SK-N-SH (cell line): ENCODE data around the gene CT45A5.

Experiments used
- CHD2 ChIP-seq: fragments of 150-350 bp; IDR thresholded peaks from 2 replicates; pipeline ENCODE4 v1.6.1; 2018; ENCODE audit warnings: low read length; ENCODE audit not compliant: partially characterized antibody
- CTCF ChIP-seq: fragments of 200-600 bp; sonication (generic); IDR thresholded peaks from 2 replicates; pipeline ENCODE4 v1.6.1; 2017; ENCODE audit warnings: antibody characterized with exemption, mild to moderate bottlenecking, moderate library complexity
- EP300 ChIP-seq, 2 experiments: IDR thresholded peaks; 2 replicates each; pipeline versions ENCODE4 v1.4.0 to v1.6.1; 2012; ENCODE audit warnings: borderline replicate concordance in 1 of 2, low read depth in 1 of 2, low read length in 1 of 2
- EZH2phosphoT487 ChIP-seq: fragments of 200-600 bp; sonication (generic); IDR thresholded peaks from 2 replicates; pipeline ENCODE4 v1.6.1; 2017; ENCODE audit warnings: low read depth, mixed run types, mild to moderate bottlenecking, antibody characterized with exemption, moderate library complexity, borderline replicate concordance
- FOSL2 ChIP-seq: IDR thresholded peaks from 2 replicates; pipeline ENCODE4 v1.4.0; 2012; ENCODE audit warnings: low read depth, mild to moderate bottlenecking, moderate library complexity, borderline replicate concordance
- GABPA ChIP-seq: IDR thresholded peaks from 2 replicates; pipeline ENCODE4 v1.4.0; 2012; ENCODE audit warnings: low read depth, mild to moderate bottlenecking
- IRF3 ChIP-seq: fragments of 150-350 bp; IDR thresholded peaks from 2 replicates; pipeline ENCODE4 v1.6.1; 2016; ENCODE audit warnings: mild to moderate bottlenecking, low read depth, low read length
- NFIC ChIP-seq: IDR thresholded peaks from 2 replicates; pipeline ENCODE4 v1.4.0; 2012; ENCODE audit warnings: borderline replicate concordance
- POLR2AphosphoS5 ChIP-seq: IDR thresholded peaks from 2 replicates; pipeline ENCODE4 v1.6.1; 2012; ENCODE audit warnings: low read depth, low read length
- RFX5 ChIP-seq: IDR thresholded peaks from 2 replicates; pipeline ENCODE4 v1.6.1; 2012; ENCODE audit warnings: mild to moderate bottlenecking, improper control_type of control experiment, low read length
- SMC3 ChIP-seq: IDR thresholded peaks from 2 replicates; pipeline ENCODE4 v1.6.1; 2012; ENCODE audit warnings: low read depth, low read length, improper control_type of control experiment
- TAF1 ChIP-seq: IDR thresholded peaks from 2 replicates; pipeline ENCODE4 v1.6.1; 2012; ENCODE audit warnings: low read depth, mild to moderate bottlenecking, low read length, moderate library complexity, borderline replicate concordance

GRCh38 chrX:135740681-135741149 lies 44.6 kb downstream of the CT45A5 start:
- TF ChIP-seq POLR2AphosphoS5: no peak
- TF ChIP-seq TAF1: no peak
- no peak for TF ChIP-seq EP300 (IDR thresholded peaks at IDR 0.05; ENCODE audit: borderline replicate concordance in 1 of 2, low read depth in 1 of 2, low read length in 1 of 2)
- TF ChIP-seq FOSL2: no peak
- no peak for TF ChIP-seq GABPA
- no peak for TF ChIP-seq IRF3
- peak; percentile 61 for TF ChIP-seq CTCF
- no peak for TF ChIP-seq SMC3
- TF ChIP-seq CHD2: no peak
- TF ChIP-seq NFIC: no peak
- TF ChIP-seq EZH2phosphoT487: no peak
- no peak for TF ChIP-seq RFX5
